Mesodermal cell (in vitro differentiated cells): ENCODE results near the gene STK40. TPM values are rescaled to one million over a fixed set of nuclear protein-coding genes. Genes with fewer than 3 reads are reported as not detected.

Experiments used
- H3K27ac ChIP-seq: 2 replicates; pipeline ENCODE4 v1.7.0; 2013; ENCODE audit warnings: mild to moderate bottlenecking, low read depth, low read length, moderate library complexity; ENCODE audit not compliant: severe bottlenecking
- H3K36me3 ChIP-seq: 2 replicates; pipeline ENCODE4 v1.7.1; 2013; ENCODE audit warnings: mild to moderate bottlenecking, low read length, moderate library complexity; ENCODE audit not compliant: control insufficient read depth, insufficient read depth
- H3K4me1 ChIP-seq: one replicate; pipeline ENCODE4 v1.7.1; 2013; ENCODE audit warnings: mild to moderate bottlenecking, low read length; ENCODE audit not compliant: insufficient read depth, control insufficient read depth, poor library complexity, severe bottlenecking
- H3K4me3 ChIP-seq: 2 replicates; pipeline ENCODE4 v1.7.0; 2013; ENCODE audit warnings: low read length, control low read depth, mild to moderate bottlenecking; ENCODE audit not compliant: insufficient read depth, poor library complexity, severe bottlenecking; ENCODE audit errors: extremely low read depth
- H3K9me3 ChIP-seq: 2 replicates; pipeline ENCODE4 v1.7.1; 2013; ENCODE audit warnings: mild to moderate bottlenecking, low read length, moderate library complexity; ENCODE audit not compliant: control insufficient read depth
- WGBS, 2 experiments: methylation state at CpG; one replicate each; pipeline ENCODE4 v1.1.5; 2013; ENCODE audit warnings: missing lambda C conversion rate in 2 of 2; ENCODE audit not compliant: insufficient coverage in 2 of 2; 5-methylcytosine and 5-hydroxymethylcytosine counted together
- polyA plus RNA-seq, 2 experiments: library from polyadenylated mRNA; stranded (reverse); fragments of 50-300 nt; gene quantifications; one replicate each; pipeline ENCODE4 v1.2.3, GENCODE V29; 2013

STK40 gene, protein sequence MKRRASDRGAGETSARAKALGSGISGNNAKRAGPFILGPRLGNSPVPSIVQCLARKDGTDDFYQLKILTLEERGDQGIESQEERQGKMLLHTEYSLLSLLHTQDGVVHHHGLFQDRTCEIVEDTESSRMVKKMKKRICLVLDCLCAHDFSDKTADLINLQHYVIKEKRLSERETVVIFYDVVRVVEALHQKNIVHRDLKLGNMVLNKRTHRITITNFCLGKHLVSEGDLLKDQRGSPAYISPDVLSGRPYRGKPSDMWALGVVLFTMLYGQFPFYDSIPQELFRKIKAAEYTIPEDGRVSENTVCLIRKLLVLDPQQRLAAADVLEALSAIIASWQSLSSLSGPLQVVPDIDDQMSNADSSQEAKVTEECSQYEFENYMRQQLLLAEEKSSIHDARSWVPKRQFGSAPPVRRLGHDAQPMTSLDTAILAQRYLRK
- polyA plus RNA-seq (2013, experiment 1 of 2): 40.0 TPM
- polyA plus RNA-seq (2013, experiment 2 of 2): 35.6 TPM

- H3K9me3 ChIP-seq: no peaks in the 10 kb centered on the region
- peaks cover 16% of the 10 kb centered on the region for H3K36me3 ChIP-seq
- 0% methylated on average over 36 to 42 of the region's 82 CpGs for WGBS, 2 experiments
- H3K27ac ChIP-seq: peak within 1 kb of the TSS; percentile 100
- H3K4me1 ChIP-seq: peaks cover 42% of the 10 kb centered on the region
- H3K4me3 ChIP-seq: peak within 1 kb of the TSS; percentile 95
These were observed at the start of gene STK40 for GRCh38 chr1:36385410-36386264. Gene STK40 (minus strand): TSS chr1:36385924. CDS start chr1:36361332, 24,592 bp downstream.

DNA sequence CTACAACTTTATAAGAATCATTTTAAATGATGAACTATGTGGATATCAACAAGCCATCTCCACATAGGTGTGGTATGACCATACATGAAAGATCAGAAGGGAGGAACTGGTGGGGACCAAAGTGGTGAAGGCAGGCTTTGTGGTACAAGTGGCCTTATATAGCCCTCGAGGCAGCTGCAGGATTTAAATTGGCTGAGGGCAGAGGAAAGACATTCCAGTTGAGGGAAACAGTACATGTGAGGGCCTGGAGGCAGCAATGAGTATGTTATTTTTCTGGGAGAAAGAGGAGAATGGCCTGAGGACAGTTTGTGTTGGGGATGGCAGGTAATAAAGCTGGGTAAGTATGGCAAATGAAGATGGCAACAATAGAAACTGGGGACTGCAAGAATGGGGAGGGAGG is 47.4 kb upstream of the STK40 start:
- 71 to 90% methylated on average over 1 of the region's 1 CpG for WGBS, 2 experiments
- no peak overlapping the region for H3K27ac ChIP-seq
- H3K36me3 ChIP-seq: no peaks in the 10 kb centered on the region

DNA sequence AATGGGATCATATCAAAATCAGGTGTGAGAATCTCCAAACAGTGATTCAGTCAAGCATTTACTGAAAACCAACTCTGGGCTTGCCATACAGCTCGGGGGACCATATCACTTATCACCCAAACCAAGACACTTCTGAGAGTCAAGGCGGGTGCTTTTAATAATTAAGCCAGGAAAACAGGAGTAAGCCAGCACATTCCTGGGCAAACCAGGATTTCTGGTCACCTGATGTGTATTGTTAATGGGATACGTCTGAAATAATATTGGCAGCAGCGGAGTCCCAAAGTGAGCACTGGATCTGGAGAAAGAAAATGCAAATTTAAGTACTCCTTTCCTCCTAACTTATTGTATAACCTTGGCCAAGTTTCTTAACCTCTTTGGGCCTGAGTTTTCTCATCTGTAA is 46.9 kb upstream of the STK40 start:
- WGBS, 2 experiments: 80% methylated on average over 1 of the region's 4 CpGs; no CpG with 5 or more reads in 1 of the 2 experiments
- no peaks in the 10 kb centered on the region for H3K4me1 ChIP-seq
- H3K9me3 ChIP-seq: no peaks in the 10 kb centered on the region
- H3K36me3 ChIP-seq: no peaks in the 10 kb centered on the region
- H3K27ac ChIP-seq: no peak overlapping the region
- no peak overlapping the region for H3K4me3 ChIP-seq

More for the DNA sequence above, 47.4 kb upstream of the STK40 start:
- H3K4me1 ChIP-seq: no peaks in the 10 kb centered on the region
- no peaks in the 10 kb centered on the region for H3K9me3 ChIP-seq
- H3K4me3 ChIP-seq: no peak overlapping the region

GRCh38 chr1:36425791-36426190 is 40.1 kb upstream of the STK40 start:
- H3K4me3 ChIP-seq: no peak overlapping the region
- no peaks in the 10 kb centered on the region for H3K36me3 ChIP-seq
- H3K4me1 ChIP-seq: peaks cover 6% of the 10 kb centered on the region
- WGBS, 2 experiments: 83 to 88% methylated on average over 4 of the region's 4 CpGs
- H3K9me3 ChIP-seq: no peaks in the 10 kb centered on the region
- H3K27ac ChIP-seq: no peak overlapping the region

- no peak overlapping the region for H3K4me3 ChIP-seq
- no peak overlapping the region for H3K27ac ChIP-seq
- 97 to 99% methylated on average over 5 to 6 of the region's 7 CpGs for WGBS, 2 experiments
- H3K36me3 ChIP-seq: no peaks in the 10 kb centered on the region
- peaks cover 10% of the 10 kb centered on the region for H3K4me1 ChIP-seq
- no peaks in the 10 kb centered on the region for H3K9me3 ChIP-seq
These were observed 35.9 kb upstream of the STK40 start for GRCh38 chr1:36421649-36422048.

- no peak overlapping the region for H3K4me3 ChIP-seq
- no peaks in the 10 kb centered on the region for H3K36me3 ChIP-seq
- H3K27ac ChIP-seq: no peak overlapping the region
- H3K4me1 ChIP-seq: peaks cover 10% of the 10 kb centered on the region
- WGBS, 2 experiments: 28% methylated on average over 13 of the region's 13 CpGs
- no peaks in the 10 kb centered on the region for H3K9me3 ChIP-seq
These were observed 35.2 kb upstream of the STK40 start for GRCh38 chr1:36420836-36421317.

- WGBS, 2 experiments: 74 to 75% methylated on average over 4 to 5 of the region's 5 CpGs
- Histone ChIP-seq H3K4me3 (no peak overlapping the region), H3K9me3 (no peaks in the 10 kb centered on the region), H3K4me1 (peaks cover 10% of the 10 kb centered on the region), H3K36me3 (no peaks in the 10 kb centered on the region), H3K27ac (no peak overlapping the region)
These were observed 34.7 kb upstream of the STK40 start for GRCh38 chr1:36420409-36420808.

GRCh38 chr1:36419569-36419968 is 33.8 kb upstream of the STK40 start:
- H3K9me3 ChIP-seq: peaks cover 4% of the 10 kb centered on the region
- no peaks in the 10 kb centered on the region for H3K36me3 ChIP-seq
- peaks cover 10% of the 10 kb centered on the region for H3K4me1 ChIP-seq
- H3K27ac ChIP-seq: no peak overlapping the region
- no peak overlapping the region for H3K4me3 ChIP-seq
- WGBS, 2 experiments: 94 to 97% methylated on average over 3 of the region's 4 CpGs

DNA sequence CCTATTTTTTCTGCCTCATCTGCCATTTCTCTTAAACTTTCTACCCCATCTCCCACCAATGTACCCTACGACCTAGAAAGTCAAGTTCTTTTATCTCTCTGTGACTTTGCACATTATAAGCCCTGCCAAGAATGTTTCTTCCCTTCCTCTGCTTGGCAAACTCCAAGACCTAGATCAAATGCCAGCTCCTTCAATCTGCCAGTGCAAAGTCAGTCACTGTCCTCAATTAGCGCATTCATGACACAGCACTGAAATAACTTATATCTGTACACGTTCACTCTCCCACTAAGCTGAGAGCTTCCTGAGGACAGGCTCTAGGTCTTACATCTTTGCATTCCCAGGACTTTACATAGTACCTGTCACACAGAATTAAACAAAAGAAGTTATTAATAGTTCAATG is 33.4 kb upstream of the STK40 start:
- no peak overlapping the region for H3K27ac ChIP-seq
- no peak overlapping the region for H3K4me3 ChIP-seq
- peaks cover 8% of the 10 kb centered on the region for H3K9me3 ChIP-seq
- no peaks in the 10 kb centered on the region for H3K36me3 ChIP-seq
- peaks cover 10% of the 10 kb centered on the region for H3K4me1 ChIP-seq
- whole genome bisulfite sequencing, 2 experiments: 79 to 90% methylated on average over 2 to 3 of the region's 3 CpGs

DNA sequence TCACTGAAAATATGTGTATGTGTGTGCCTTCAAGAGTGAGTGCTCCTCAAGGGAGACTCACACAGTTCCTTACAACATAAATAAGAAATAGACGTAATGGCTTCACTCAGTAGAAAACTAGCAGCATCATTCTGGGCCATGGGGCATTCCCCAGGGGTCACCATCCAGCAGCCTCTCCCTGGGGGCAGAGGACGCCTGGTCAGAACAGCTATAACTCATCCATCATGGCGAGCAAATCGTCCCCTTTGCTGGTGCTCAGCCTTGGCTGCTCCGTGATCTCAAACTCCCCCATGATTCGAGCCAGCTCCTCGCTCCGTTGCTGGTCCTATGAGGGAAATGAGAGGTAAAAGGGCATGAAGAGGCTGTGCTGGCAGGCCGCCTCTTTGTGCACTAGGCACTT is 32.2 kb upstream of the STK40 start:
- no peak overlapping the region for H3K27ac ChIP-seq
- 89 to 95% methylated on average over 6 to 9 of the region's 9 CpGs for WGBS, 2 experiments
- peaks cover 10% of the 10 kb centered on the region for H3K4me1 ChIP-seq
- no peak overlapping the region for H3K4me3 ChIP-seq
- H3K36me3 ChIP-seq: no peaks in the 10 kb centered on the region
- peaks cover 8% of the 10 kb centered on the region for H3K9me3 ChIP-seq
